Tibial nerve (tissue), 4 donors: ENCODE data around the gene HOXB2. TPM values are rescaled to one million over a fixed set of nuclear protein-coding genes. Genes with fewer than 3 reads are reported as not detected.
"Not testable (repeated sequence)": the region's sequence is repeated elsewhere in the genome, so short reads cannot be mapped to it uniquely, and the experiment has no call there.

ENCODE experiments used
- DNase-seq, 2 donors: peaks; one replicate each; pipeline ENCODE4 v3.0.0-alpha.2; 2019; ENCODE audit warnings: low spot score in 2 of 2
- H3K27ac ChIP-seq, 4 donors: fragments of 200-600 bp; sonication (generic) in 3 of 4; one replicate each; pipeline ENCODE4 v1.5.1; 2017 to 2019; ENCODE audit warnings: mild to moderate bottlenecking in 1 of 4
- H3K27me3 ChIP-seq, 2 donors: fragments of 200-600 bp; sonication (generic) in 1 of 2; one replicate each; pipeline versions ENCODE4 v1.5.1 to v1.6.0; 2017 to 2019
- H3K36me3 ChIP-seq, 3 donors: fragments of 200-600 bp; sonication (generic); one replicate each; pipeline ENCODE4 v1.5.1; 2018 to 2019
- H3K4me1 ChIP-seq, 4 donors: fragments of 200-600 bp; sonication (generic) in 3 of 4; one replicate each; pipeline ENCODE4 v1.5.1; 2017 to 2019
- H3K4me3 ChIP-seq, 4 donors: fragments of 200-600 bp; sonication (generic) in 3 of 4; one replicate each; pipeline ENCODE4 v1.5.1; 2017 to 2019; ENCODE audit warnings: mild to moderate bottlenecking in 1 of 4, moderate library complexity in 1 of 4
- H3K9me3 ChIP-seq, 4 donors: fragments of 200-600 bp; sonication (generic) in 3 of 4; one replicate each; pipeline ENCODE4 v1.5.1; 2017 to 2019
- CTCF ChIP-seq, 5 experiments: fragments of 200-600 bp in 3 of 5; fragments of 450-650 bp in 2 of 5; sonication (generic) in 3 of 5; IDR thresholded peaks; one replicate each; pipeline ENCODE4 v1.5.1; 2016 to 2019; ENCODE audit warnings: antibody characterized with exemption in 5 of 5, mild to moderate bottlenecking in 3 of 5, moderate library complexity in 2 of 5
- EP300 ChIP-seq, 2 donors: sonication (generic); formaldehyde crosslinking; IDR thresholded peaks; one replicate each; pipeline ENCODE4 v1.6.1; 2017; ENCODE audit warnings: antibody characterized with exemption in 2 of 2, mild to moderate bottlenecking in 1 of 2
- POLR2A ChIP-seq, 2 donors: fragments of 450-650 bp; IDR thresholded peaks; one replicate each; pipeline ENCODE4 v1.6.1; 2017; ENCODE audit warnings: antibody characterized with exemption in 2 of 2, mild to moderate bottlenecking in 2 of 2, moderate library complexity in 2 of 2
- WGBS, 2 donors: methylation state at CpG; one replicate each; pipeline ENCODE4 v1.1.5; 2018; 5-methylcytosine and 5-hydroxymethylcytosine counted together
- total RNA-seq, 4 donors: library from RNA; depleted of rRNA; stranded (reverse); fragments of >200 nt; gene quantifications; one replicate each; pipeline ENCODE4 v1.1.0, GENCODE V29; 2016

HOXB2 gene
- total RNA-seq, 4 donors from 2014 or later = 6.9 to 29.3 (median 19.2) TPM

GRCh38 chr17:48541577-48542113, 3.3 kb downstream of the HOXB2 start:
- Histone ChIP-seq H3K27ac (peak overlapping the region; percentile 89 to 96 (median 92)), H3K4me3 (peak overlapping the region; percentile 51 to 66 (median 59)), H3K4me1 (peaks cover 0 to 29% (median 2%) of the 10 kb centered on the region in 4 donors), H3K36me3 (no peaks in the 10 kb centered on the region), H3K9me3 (no peaks in the 10 kb centered on the region), H3K27me3 (peaks cover 0 to 50% of the 10 kb centered on the region in 2 donors)
- 3 to 5% methylated on average over 29 to 36 of the region's 36 CpGs for WGBS, 2 donors
- peak in 1 of 2 donors; percentile 20 for DNase-seq
- TF ChIP-seq POLR2A (IDR thresholded peaks at IDR 0.05) (no peak), EP300 (IDR thresholded peaks at IDR 0.05) (peak in 1 of 2 donors; percentile 39)

GRCh38 chr17:48541036-48541576, 3.8 kb downstream of the HOXB2 start:
- Histone ChIP-seq H3K27ac (peak overlapping the region; percentile 89 to 96 (median 92)), H3K9me3 (no peaks in the 10 kb centered on the region), H3K36me3 (no peaks in the 10 kb centered on the region), H3K4me1 (peaks cover 0 to 23% (median 2%) of the 10 kb centered on the region in 4 donors), H3K27me3 (peaks cover 0 to 46% of the 10 kb centered on the region in 2 donors), H3K4me3 (peak overlapping the region; percentile 51 to 66 (median 59))
- DNase-seq = no peak
- WGBS, 2 donors = 33 to 35% methylated on average over 12 of the region's 12 CpGs
- no peak for TF ChIP-seq POLR2A (IDR thresholded peaks at IDR 0.05)
- TF ChIP-seq EP300 (IDR thresholded peaks at IDR 0.05) = no peak
- no peak for TF ChIP-seq CTCF (IDR thresholded peaks at IDR 0.05)

- no peaks in the 10 kb centered on the region for H3K36me3 ChIP-seq
- H3K4me1 ChIP-seq = peaks cover 0 to 17% (median 0%) of the 10 kb centered on the region in 4 donors
- TF ChIP-seq CTCF (IDR thresholded peaks at IDR 0.05) (no peak), POLR2A (IDR thresholded peaks at IDR 0.05) (no peak), EP300 (IDR thresholded peaks at IDR 0.05) (no peak)
- no peak for DNase-seq
- H3K27me3 ChIP-seq = peaks cover 0 to 44% of the 10 kb centered on the region in 2 donors
- 77 to 88% methylated on average over 1 of the region's 1 CpG for WGBS, 2 donors
- H3K4me3 ChIP-seq = no peak overlapping the region
- H3K9me3 ChIP-seq = no peaks in the 10 kb centered on the region
- no peak overlapping the region for H3K27ac ChIP-seq
These were observed 4.7 kb downstream of the HOXB2 start for GRCh38 chr17:48540213-48540612.

- DNase-seq = no peak
- WGBS, 2 donors = 76 to 77% methylated on average over 4 of the region's 4 CpGs
- TF ChIP-seq CTCF (IDR thresholded peaks at IDR 0.05) (no peak), POLR2A (IDR thresholded peaks at IDR 0.05) (no peak), EP300 (IDR thresholded peaks at IDR 0.05) (no peak)
- no peaks in the 10 kb centered on the region for H3K9me3 ChIP-seq
- no peak overlapping the region for H3K4me3 ChIP-seq
- peaks cover 0 to 13% (median 0%) of the 10 kb centered on the region in 4 donors for H3K4me1 ChIP-seq
- no peaks in the 10 kb centered on the region for H3K36me3 ChIP-seq
- H3K27ac ChIP-seq = no peak overlapping the region
- peaks cover 0 to 34% of the 10 kb centered on the region in 2 donors for H3K27me3 ChIP-seq
These were observed 5.7 kb downstream of the HOXB2 start for GRCh38 chr17:48539177-48539576.

GRCh38 chr17:48537316-48537715, 7.6 kb downstream of the HOXB2 start:
- Histone ChIP-seq H3K27ac (no peak overlapping the region), H3K36me3 (no peaks in the 10 kb centered on the region), H3K9me3 (no peaks in the 10 kb centered on the region), H3K27me3 (peaks cover 0 to 20% of the 10 kb centered on the region in 2 donors), H3K4me3 (no peak overlapping the region), H3K4me1 (peaks cover 0 to 7% (median 0%) of the 10 kb centered on the region in 4 donors)
- no peak for TF ChIP-seq EP300 (IDR thresholded peaks at IDR 0.05)
- no peak for TF ChIP-seq CTCF (IDR thresholded peaks at IDR 0.05)
- no peak for TF ChIP-seq POLR2A (IDR thresholded peaks at IDR 0.05)
- WGBS, 2 donors = 74 to 92% methylated on average over 2 to 3 of the region's 3 CpGs
- no peak for DNase-seq

GRCh38 chr17:48535793-48536559, 8.9 kb downstream of the HOXB2 start:
- not testable (repeated sequence) for DNase-seq, H3K27ac ChIP-seq, H3K9me3 ChIP-seq, H3K36me3 ChIP-seq, H3K4me3 ChIP-seq, H3K4me1 ChIP-seq
- peaks cover 0 to 19% of the 10 kb centered on the region in 2 donors for H3K27me3 ChIP-seq
- WGBS, 2 donors = 93 to 97% methylated on average over 9 of the region's 9 CpGs
